ENCODE measurements around the gene WDFY3.
"Not testable (repeated sequence)": the region's sequence is repeated elsewhere in the genome, so short reads cannot be mapped to it uniquely, and the experiment has no call there.

Gene WDFY3

GRCh38 chr4:84678976-84679744 lies 287.3 kb downstream of the WDFY3 start:
- DNase-seq (ENCODE audit: low read depth, low spot score): no peak

DNA sequence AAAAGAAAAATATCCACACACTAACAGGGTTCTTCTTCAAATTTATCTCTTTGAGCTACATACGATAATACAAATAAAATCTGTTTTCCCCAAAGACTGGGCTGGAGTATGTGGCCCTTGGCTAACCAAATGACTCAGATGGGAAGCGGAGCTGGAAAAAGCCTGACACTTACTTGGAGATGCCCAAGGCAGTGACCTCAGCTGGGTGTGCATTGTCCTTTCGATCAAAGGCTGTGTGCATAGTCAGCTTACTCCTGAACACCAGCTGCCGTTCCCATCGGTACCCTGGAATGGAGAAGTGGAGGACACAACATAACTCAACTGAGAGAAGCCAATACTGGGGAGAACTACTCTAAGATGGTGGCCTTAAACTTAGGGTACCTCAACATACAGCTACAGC lies 288.5 kb downstream of the WDFY3 start:
- no peak for DNase-seq (ENCODE audit: low read depth, low spot score)

DNA sequence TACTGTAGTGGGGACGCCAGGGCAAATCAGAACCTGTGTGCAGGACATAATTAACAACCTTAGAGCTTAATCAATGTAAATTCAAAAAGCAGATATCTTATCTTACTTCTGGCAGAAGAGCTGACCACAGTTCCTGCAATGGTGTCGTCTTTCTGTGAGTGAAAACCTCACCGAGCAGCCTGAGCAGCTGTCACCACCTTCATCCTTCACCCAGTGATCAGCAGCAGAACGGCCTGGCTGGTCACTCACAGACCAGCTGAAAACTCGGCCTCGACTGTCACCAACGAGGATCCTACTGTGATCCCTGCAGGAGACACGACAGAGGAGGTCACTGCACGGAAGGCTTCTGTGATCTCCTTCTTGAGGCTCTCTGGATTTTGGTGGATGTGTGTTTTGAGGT lies 289.4 kb downstream of the WDFY3 start:
- DNase-seq (ENCODE audit: low read depth, low spot score): no peak

DNA sequence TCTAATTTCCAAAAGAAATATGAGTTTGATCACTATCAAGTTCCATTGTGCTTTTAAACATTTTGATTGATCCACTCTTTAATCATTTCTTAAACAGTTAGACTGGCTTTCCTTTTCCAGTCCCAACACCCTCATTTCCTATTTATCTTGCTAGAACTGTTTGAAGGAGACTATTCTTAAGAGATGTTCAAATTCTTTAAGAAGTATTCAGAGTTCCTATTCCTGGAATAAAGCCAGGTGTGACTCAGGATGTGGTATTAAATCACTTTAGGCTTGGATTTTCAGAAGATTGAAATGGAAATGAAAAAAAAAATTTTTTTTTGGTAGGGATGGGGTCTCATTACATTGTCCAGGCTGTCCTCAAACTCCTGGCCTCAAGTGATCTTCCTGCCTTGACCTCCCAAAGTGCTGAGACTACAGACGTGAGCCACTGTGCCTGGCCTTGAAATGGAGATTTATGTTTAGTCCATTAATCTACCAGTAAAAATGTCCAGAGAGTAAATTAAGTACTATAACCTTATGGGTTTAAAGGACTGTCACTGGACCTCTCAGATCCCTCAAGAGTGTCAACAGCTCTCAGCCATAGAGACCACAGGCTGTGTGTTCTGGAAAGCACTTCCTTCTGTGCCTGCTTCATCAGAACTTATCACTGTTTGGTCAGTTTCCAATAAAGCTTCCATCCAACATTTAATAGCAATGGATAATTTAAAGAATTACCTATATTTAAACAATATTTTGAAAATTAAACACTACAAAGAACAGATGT lies 292.8 kb downstream of the WDFY3 start:
- DNase-seq (ENCODE audit: low read depth, low spot score): no peak

DNA sequence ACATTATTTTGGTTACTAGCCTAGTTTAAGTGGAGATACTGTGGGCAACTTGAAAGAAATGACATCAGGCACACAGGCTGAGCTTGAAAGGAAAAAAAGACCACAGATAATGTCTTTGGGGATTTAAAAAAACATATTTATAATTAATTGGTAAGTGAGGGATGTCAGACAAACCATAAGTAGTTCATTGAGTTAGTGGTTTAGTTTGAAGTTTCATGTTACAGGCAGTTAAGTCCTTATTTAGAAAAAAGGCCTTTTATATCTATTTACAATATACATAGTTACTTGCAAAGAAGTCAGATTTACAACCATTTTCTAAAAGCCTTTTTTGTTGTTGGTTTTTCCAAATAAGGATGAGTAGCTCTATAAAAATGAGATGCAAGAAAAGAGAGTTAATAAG lies 294.3 kb downstream of the WDFY3 start:
- no peak for DNase-seq (ENCODE audit: low read depth, low spot score)

- no peak for DNase-seq (ENCODE audit: low read depth, low spot score)
Observed at GRCh38 chr4:84669201-84669600, 297.3 kb downstream of the WDFY3 start.

GRCh38 chr4:84666439-84666838 lies 300.1 kb downstream of the WDFY3 start:
- no peak for DNase-seq (ENCODE audit: low read depth, low spot score)

DNA sequence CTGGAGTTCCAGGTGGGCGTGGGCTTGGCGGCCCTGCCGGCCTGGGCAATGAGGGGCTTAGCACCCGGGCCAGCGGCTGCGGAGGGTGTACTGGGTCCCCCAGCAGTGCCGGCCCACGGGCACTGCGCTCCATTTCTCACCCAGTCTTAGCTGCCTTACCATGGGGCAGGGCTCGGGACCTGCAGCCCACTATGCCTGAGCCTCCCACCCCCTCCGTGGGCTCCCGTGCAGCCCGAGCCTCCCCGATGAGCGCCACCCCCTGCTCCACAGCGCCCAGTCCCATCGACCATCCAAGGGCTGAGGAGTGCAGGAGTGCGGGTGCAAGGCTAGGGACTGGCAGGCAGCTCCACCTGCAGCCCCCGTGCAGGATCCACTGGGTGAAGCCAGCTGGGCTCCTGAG lies 301.7 kb downstream of the WDFY3 start:
- not testable (repeated sequence) for DNase-seq (ENCODE audit: low read depth, low spot score)

DNA sequence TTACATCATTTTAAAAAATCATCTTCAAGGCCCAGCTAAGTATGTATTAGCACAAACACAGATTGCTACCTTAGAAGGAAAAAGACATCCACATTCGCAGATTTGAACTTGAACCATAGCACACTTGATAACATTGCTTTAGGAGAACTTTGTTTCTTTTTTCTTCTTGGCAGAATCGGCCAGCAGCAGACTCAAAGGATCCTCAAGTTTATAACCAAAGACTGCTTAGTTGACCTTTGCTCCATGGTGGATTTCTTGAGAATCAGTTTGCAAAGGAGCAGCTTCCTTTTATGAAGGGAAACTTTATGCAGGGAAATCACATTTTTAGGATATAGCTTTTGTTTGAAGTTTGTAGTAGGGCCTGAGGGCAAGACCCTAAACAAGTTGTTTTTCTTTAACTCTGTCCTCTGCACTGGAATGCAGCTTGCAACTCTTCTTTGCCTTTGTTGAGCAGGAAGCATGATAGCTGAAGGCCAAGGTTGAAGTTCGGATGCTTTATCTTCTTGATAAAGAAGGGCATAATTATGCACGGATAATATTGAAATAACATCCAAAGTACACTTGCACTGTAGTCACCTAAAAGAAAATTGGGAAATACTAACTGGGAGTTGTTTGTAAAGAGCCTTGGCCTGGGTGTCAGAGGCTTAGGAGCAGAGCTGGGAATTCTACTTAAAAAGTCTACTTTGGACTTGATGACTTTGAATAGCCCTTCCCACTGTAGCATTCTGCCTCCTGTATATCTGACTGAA lies 305.1 kb downstream of the WDFY3 start:
- DNase-seq (ENCODE audit: low read depth, low spot score): no peak

- DNase-seq (ENCODE audit: low read depth, low spot score): no peak
Observed at GRCh38 chr4:84660606-84661005, 305.9 kb downstream of the WDFY3 start.

DNA sequence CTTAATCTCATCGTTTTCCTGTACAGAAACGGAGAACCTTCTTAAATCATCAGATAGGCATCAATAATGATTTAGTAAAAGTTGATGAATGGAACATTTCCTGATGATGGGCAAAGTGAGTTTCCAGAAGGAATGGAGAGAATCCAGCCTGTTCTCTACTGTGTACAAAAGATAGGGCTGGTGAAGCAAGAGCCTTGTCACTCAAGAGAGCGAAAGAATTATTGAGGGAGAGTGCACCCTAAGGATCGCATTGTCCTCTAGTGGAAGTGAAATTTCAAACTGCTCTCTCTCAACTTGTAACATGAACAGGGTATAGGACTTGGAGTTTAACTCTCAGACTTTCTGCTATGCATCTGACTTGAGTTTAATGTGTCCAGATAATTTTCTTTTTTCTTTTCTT lies 314.0 kb downstream of the WDFY3 start:
- DNase-seq (ENCODE audit: low read depth, low spot score): no peak

- no peak for DNase-seq (ENCODE audit: low read depth, low spot score)
Observed at GRCh38 chr4:84651499-84651898, 315.0 kb downstream of the WDFY3 start.

- no peak for DNase-seq (ENCODE audit: low read depth, low spot score)
Observed at GRCh38 chr4:84648863-84649647, 317.4 kb downstream of the WDFY3 start.

GRCh38 chr4:84648178-84648577 lies 318.3 kb downstream of the WDFY3 start:
- no peak for DNase-seq (ENCODE audit: low read depth, low spot score)

GRCh38 chr4:84647312-84647884 lies 319.1 kb downstream of the WDFY3 start:
- no peak for DNase-seq (ENCODE audit: low read depth, low spot score)

DNA sequence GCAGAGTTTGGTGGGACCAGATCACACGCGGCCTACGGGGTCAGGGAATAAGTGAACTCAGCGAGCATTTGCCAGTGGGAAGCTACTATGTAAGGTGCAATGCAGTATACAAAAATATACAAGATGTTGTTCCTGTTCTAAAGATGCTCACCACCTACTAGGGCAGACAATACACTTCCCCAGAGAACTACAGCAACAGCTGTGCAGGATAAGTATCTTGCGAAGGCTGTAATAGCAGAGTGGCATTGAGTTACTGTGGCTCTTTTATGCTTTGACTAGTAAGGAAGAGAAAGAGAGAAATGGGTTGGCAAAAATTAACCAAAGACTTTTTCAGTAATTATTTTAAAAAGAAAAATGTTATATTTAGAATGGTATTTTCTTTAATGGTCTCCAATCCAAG lies 322.4 kb downstream of the WDFY3 start:
- no peak for DNase-seq (ENCODE audit: low read depth, low spot score)

DNA sequence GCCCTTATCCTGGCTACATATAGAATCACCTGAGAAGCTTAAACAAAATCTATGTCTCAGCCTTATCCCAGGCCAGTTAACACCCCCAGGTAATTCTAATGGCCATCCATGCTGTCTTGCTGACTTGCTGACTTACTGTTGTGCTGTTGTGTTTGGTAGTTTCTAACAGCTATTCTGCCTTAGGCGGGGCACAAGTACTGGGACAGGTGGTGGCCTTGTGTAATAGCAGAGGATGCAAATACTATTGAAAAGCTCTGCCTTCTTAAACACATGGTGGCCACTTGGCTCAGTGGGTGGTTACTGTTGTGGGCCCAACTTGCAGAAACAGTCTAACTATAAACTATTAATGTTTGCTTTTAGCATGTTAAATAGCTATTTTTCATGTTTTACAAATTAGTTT lies 327.3 kb downstream of the WDFY3 start:
- no peak for DNase-seq (ENCODE audit: low read depth, low spot score)

DNA sequence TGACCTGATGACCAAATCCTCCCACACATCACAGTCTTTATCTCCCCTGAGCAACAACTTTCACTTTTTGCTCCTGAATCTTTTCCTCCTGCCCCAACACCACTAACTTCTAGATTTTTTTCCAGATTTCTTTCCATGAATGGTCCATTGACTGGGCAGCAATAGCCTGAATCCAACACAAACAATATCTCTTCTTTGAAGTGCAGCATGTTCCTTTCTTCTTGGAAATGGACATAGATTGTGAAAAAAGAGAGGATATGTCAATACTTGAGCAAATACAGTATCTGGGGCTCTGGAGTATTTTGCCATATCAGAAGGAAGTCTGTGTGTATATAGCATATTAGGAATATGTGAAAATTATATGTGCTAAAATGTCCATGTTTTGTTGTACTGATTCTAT lies 328.4 kb downstream of the WDFY3 start:
- no peak for DNase-seq (ENCODE audit: low read depth, low spot score)

DNA sequence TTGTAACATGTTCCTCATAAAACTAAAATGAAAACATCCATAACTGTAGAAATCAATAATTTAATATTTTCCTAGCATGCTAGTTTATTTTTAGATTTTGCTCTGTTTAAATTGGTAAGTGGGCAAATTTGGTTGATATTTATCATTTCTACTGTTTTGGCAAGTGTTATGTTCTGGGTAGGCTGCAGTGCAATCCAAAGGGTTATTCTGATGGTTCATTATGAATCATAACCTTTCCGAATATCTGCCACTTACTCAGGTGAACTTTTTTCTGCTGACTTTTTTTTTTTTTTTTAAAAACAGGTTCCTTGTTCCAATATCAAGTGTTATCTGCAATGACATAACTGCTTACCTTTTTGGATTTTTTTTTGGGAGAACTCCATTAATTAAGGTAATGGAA lies 331.5 kb downstream of the WDFY3 start:
- no peak for DNase-seq (ENCODE audit: low read depth, low spot score)

DNA sequence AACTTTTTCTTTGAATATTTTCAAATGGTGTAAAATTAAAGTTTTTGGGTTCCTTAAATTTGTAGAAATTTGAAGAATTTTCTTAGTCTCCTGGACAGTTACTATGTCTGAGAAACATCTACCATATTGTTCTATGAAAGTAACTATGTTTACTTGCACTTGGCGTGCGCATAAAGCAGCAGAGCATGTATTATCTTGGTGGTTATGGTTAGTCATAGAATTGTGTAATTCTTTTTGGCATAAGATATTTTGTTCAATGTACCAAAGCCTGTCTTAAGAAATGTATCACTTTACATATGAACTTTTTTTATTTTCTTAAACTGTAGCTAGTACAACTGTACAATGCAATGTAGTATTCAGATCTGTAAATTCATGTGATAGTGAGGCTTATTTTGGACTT lies 334.4 kb downstream of the WDFY3 start:
- DNase-seq (ENCODE audit: low read depth, low spot score): no peak

DNA sequence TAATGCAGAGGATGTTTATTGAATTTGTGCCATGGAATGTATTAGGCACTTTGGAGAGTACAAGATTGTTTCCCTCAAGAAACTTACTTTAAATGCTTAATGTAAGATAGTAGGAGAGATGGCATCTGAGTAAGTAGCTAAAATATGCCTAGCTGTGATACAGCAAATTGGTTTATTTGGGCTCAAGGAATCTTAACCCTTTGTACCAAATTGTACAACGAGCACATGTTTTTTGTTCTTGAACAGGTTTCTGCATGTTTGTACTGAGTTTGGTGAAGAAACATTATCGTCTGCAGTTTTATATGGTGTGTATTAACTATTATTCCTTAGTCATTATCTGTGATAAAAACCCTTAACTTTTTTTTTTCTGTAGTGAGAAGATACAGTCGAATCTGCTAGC lies 334.9 kb downstream of the WDFY3 start:
- DNase-seq (ENCODE audit: low read depth, low spot score): no peak

Measured in activated naive CD8-positive, alpha-beta T cell treated with anti-CD3 and anti-CD28 coated beads, Interleukin-2, amount 50 U/mL, for 16 hours (primary cell).